A549 (cell line): ENCODE data around the gene GOLPH3.

Source experiments
- CTCF ChIP-seq: fragments of >200 bp; sonication (Bioruptor Twin); formaldehyde crosslinking; IDR thresholded peaks from 3 replicates; pipeline ENCODE4 v1.5.1; 2016
- HMGXB4 ChIP-seq: fragments of 250-450 bp; sonication (Bioruptor Pico); IDR thresholded peaks from 2 replicates; pipeline ENCODE4 v1.5.0; 2021; ENCODE audit warnings: mild to moderate bottlenecking, moderate library complexity, borderline replicate concordance
- MAX ChIP-seq: IDR thresholded peaks from 2 replicates; pipeline ENCODE4 v1.6.1; 2012
- RCOR1 ChIP-seq: fragments of 150-350 bp; IDR thresholded peaks from 2 replicates; pipeline ENCODE4 v1.6.1; 2014; ENCODE audit warnings: antibody characterized with exemption, low read length, low read depth
- ZC3H11A ChIP-seq: fragments of 450-650 bp; IDR thresholded peaks from 2 replicates; pipeline ENCODE4 v1.6.1; 2014; ENCODE audit warnings: antibody characterized with exemption, mild to moderate bottlenecking

DNA sequence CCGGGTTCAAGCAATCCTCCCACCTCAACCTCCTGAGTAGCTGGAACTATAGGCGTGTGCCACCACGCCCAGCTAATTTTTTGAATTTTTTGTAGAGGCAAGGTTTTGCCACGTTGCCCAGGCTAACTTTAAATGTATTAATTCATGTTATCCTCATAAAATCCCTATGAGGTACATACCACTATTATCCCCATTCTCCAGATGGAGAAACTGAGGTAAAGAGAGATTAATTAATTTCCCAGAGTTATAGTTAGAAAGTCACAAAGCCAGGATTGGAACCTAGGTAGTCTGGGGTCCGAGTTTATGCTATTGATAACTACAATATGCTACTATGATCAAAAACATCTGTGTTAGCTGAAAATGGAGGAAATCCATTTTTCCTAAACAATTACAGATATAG lies 31.9 kb upstream of the GOLPH3 start:
- TF ChIP-seq ZC3H11A (no peak), CTCF (no peak), HMGXB4 (no peak), MAX (no peak), RCOR1 (no peak)
